G401 (cell line): ENCODE measurements around the gene STAT4. TPM values are rescaled to one million over a fixed set of nuclear protein-coding genes. Genes with fewer than 3 reads are reported as not detected.

ENCODE experiments used
- DNase-seq: peaks from one replicate; pipeline ENCODE4 v3.0.0-alpha.2; 2015; ENCODE audit warnings: low spot score
- in situ Hi-C: cut with HindIII; loops from 2 replicates; pipeline ENCODE4 v1.10.0; 2016; ENCODE audit warnings: low sequenced_read_pairs, mixed read lengths
- total RNA-seq: library from RNA; depleted of rRNA; stranded (reverse); fragments of >200 nt; shearing (Covaris generic); gene quantifications from 2 replicates; pipeline ENCODE4 v1.2.3, GENCODE V29; 2014; rRNA removed

STAT4 gene, protein sequence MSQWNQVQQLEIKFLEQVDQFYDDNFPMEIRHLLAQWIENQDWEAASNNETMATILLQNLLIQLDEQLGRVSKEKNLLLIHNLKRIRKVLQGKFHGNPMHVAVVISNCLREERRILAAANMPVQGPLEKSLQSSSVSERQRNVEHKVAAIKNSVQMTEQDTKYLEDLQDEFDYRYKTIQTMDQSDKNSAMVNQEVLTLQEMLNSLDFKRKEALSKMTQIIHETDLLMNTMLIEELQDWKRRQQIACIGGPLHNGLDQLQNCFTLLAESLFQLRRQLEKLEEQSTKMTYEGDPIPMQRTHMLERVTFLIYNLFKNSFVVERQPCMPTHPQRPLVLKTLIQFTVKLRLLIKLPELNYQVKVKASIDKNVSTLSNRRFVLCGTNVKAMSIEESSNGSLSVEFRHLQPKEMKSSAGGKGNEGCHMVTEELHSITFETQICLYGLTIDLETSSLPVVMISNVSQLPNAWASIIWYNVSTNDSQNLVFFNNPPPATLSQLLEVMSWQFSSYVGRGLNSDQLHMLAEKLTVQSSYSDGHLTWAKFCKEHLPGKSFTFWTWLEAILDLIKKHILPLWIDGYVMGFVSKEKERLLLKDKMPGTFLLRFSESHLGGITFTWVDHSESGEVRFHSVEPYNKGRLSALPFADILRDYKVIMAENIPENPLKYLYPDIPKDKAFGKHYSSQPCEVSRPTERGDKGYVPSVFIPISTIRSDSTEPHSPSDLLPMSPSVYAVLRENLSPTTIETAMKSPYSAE
- not detected in 2 replicates for total RNA-seq

DNA sequence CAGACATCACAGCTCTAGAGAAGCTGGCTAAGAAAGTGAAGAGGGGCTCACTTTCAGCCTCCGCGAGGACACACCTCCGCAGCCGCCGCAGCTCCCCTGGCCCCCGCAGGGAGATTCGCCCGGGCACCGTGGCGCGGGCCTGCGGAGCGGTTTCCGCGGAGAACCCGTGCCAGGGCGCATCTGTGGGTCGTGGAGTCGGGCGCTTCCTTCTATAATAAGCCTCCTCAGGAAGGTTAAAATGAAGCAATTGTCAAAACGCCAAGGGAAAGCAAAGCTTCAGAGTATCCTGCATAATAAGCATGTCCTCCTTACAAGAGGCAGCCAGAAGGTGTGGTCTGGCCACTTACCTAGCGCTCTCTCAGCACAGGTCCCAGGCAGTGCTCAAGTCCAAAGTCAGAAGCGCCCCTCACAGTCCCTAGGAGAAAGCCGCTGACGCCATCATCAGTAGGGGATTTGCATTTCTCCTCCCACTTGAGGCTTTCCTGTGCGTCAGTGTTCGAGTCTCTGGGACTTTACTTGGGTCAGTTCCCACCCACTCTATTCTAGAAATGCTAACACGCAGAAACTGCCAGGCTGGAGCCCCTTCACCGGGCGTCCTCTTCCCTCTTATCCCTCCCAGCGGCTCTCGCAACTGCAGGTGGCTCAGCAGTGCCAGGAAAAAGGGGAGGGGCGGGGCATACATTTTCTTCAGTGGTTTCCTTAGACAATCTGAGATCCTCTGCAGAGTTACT is at the start of gene STAT4:
Gene STAT4, minus strand, starts transcription at position 395 of the 731 bp plus-strand sequence. CDS start 2,791 bp downstream, outside the sequence.
- in situ Hi-C loops = no loop called here
- no peak for DNase-seq

DNA sequence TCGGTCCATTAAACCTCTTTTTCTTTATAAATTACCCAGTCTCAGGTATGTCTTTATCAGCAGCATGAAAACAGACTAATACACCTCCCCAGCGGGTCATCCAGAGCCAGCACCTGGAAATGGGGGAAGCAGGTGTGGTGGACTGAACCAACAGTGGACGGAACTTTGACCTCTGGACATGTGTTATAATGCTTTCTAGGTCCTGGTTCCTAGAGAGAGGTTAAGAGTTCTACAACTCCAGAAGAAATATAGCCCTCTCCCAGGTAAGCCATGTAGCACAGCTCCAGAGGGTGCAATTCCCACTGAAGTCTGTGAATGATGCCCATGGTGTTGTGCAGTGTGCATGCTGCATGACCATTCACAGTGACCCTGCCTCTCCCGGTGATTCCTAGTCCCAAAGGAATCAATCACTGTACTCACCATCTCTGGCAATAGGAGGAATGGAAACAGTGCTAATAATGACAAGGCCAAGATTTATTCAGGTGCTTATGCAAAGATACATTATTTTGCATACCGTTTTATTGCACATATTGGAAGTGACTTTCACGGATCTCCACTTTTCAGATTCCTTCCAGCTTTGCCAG is 49.2 kb upstream of the STAT4 start:
- no peak for DNase-seq
- in situ Hi-C loops = no loop called here

DNA sequence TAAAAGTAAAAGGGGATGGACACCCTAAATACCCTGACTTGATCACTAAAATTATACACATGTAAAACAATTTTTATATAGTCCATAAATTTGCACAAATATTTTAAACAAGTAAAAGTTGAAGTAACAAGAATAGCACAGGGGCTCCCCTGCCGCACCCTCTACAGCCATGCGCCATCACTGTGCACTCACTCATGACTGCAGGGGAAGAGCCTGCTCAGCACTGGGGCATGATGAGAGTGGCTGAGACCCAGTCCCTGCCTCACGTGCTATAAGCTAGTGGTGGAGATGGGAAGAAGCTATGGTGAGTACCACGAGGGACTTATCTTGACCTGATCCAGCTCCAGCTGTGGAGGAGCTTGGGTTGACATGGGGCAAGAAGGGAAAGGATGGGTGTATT is 47.5 kb upstream of the STAT4 start:
- DNase-seq = no peak
- in situ Hi-C loops = no loop called here

DNA sequence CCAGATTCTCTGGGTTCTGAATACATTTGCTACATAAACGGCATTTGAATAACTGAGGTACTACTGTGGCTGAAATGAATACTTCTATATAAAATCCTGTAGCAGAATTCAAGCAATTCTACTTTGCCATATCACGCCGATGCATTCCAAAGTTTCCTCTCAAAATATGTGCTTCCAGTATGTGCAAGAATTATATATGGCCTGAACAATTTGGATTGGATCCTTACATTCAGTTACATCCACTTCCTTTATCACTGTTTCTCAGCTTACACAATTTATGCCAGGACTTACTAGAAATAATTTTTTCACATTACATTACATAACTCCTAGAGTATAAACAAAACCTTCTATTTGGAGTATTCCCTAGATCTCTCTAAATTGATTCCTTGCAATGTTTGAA is 46.3 kb upstream of the STAT4 start:
- in situ Hi-C loops = no loop called here
- DNase-seq = no peak

DNA sequence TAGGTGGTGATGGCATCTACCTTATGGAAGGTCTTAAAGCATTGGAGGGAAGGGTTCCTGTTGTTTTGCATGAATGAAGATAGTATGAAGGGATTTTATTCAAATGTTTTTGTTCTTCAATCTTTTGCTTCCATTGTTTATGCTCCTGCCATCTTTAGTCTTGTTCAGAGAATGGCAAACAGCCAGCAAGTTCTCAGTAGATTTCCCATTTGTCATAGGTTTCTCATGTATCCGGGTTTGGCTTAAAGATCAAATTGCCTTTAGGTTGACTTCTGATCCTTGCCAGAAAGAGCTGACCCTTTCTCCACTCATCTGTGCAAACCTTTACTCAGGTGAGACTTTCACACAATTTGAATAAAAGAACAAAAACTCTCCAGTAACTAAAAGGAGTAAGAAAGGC is 44.2 kb upstream of the STAT4 start:
- in situ Hi-C loops = no loop called here
- no peak for DNase-seq

DNA sequence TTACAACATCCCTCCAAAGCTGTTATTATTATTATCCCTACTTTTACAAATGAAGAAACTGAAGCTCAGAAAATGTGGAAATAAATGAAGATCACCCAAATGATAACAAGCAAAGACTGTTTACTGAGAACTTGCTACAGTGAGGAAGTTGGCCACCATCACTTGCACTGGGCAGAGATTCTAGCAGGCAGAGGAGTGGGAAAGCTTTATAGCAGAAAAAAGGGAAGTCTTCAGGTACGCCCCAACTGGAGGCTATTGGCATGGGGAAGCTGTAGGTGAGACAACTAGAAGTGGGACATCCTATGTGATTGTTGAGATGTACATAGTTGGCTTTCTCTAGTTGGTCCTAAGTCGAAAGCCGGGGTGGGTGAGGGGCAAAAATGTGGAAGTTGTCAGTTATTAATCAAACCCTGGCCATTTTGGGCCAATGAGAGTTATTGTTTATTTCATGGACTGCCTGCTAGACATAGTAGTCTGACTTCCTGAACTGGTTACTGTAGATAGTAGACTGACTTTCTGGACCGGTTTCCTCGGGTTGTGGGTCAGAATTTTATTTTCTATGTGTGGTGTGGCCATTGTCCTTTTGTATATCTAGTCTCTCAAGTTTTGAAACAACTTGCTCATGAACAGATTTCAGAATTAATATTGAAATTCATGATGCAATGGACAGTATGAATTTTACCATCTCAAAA is 40.2 kb upstream of the STAT4 start:
- no peak for DNase-seq
- in situ Hi-C loops = no loop called here

DNA sequence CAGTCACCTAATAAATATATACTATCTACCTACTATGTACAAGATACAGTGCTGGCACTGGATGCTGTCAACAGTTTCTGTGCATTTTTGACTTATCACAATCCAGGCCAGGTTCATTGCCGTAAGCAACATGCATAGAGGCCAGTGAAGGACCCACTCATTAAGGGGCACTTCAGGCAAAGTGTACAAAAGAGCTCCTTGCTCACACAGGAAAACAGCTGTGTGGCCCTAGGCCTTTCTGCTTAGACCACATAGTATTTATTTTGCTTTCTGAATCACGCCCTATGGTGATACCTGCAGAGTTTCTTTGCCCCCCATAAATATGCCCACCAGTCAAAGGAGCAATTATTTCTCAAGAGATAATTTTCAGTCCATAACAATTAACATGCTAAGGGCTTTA is 39.6 kb upstream of the STAT4 start:
- no peak for DNase-seq
- in situ Hi-C loops = no loop called here

DNA sequence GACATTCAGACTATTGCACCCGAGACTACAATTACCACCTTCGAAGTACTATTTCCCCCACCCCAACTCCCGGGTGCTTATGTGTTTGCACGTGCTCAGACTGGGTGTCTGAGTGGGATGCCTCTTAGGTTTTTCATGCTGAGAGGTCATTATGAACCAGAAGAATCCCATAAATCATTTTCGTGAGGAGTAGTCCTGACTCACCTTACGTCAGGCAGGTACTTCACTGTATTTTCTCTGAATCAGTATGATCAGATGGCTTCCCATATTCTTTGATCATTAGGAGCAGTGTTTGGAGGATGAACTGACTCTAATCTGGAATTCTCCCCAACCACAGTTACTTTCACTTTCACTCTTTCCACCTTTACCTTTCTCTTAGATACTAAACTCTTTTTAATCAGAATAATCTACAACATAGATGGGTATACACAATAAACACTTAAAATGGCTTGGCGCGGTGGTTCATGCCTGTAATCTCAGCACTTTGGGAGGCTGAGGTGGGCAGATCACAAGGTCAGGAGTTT is 38.4 kb upstream of the STAT4 start:
- no peak for DNase-seq
- in situ Hi-C loops = no loop called here

DNA sequence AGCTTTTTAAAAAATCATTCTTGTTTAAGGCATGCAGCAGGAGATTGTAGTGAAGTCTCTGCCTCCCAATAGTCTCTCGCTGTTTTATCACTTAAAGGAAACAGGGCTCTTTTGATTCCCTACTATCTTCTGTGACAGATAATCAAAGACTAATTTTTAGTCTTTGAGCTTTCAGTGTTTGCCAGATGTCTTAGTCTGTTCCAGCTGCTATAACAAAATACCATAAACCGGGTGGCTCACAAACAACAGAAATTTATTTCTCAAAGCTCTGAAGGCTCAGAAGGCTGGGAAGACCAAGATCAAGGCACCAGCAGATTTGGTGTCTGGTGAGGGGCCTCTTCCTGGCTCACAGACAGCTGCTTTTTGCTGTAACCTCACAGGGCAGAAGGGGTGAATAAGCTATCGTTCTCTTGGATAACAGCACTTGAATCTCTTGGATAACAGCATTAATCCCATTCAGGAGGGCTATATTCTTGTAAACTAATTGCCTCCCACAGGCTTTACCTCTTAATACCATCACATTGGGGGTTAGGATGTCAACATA is 37.8 kb upstream of the STAT4 start:
- no peak for DNase-seq
- in situ Hi-C loops = no loop called here

DNA sequence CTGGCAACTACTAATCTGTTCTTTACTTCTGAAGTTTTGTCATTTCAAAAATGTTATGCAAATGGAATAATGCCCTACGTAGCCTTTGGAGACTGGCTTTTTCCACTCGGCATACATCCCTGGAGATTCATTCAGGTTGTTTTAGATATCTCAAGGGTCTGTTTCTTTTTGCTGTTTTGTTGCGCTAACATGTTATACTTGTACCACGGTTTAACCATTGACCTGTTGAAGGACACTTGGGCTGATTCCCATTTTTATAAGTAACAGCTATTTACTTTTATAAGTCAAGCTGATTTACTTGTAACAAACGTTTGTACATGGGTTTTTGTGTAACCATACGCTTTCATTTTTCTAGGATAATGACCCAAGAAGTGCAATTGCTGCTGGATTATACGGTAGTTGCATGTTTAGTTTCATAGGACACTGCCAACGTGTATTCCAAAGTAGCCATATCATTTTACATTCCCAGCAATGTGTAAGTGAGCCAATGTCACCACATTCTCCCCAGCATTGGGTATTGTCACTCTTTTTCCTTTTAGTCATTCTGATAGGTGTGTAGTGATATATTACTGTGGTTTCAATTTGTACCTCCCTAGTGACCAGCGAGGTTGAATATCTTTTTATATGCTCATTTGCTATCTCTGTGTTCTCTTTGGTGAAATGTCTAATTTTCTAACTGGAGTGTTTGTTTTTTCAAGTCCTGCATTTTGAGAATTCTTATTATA is 36.5 kb upstream of the STAT4 start:
- no peak for DNase-seq
- in situ Hi-C loops = no loop called here

DNA sequence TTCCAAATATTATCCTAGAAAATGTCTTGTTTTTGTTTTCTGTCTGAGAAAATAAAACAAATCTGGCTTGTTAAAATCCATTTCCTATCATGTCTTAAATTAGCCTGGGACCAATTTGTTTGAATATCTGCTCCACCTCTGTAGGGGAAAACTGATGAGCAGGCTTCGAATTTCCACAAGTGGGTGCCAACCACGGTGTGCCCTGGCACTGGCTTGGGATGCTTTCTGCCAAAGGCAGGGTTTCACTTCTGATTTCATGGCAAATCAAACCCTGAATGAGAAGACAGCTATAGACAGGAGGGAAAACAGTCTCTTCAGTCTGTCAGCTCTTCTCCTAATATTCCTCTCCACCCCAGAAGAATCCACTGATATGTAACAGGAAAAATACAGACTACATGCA is 33.7 kb upstream of the STAT4 start:
- in situ Hi-C loops = no loop called here
- DNase-seq = no peak

DNA sequence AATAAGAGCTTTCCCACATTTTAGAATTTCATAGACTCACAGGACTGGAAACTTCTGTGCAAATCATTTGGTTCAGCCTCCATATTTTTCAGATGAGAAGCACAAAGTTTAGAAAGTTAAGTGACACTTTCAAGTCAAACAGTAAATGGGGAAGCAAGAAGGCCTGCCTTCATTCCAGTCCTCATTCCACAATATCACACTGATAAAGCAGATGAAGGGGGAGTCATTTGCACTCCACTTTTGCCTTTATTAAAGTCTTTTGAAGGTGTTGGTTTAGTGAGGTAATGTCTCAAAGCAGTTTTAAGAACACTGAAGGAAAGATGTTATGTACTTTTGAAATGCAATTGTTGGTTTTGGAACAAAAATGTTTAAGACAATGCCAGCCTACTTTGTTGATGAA is 32.7 kb upstream of the STAT4 start:
- in situ Hi-C loops = no loop called here
- DNase-seq = no peak

DNA sequence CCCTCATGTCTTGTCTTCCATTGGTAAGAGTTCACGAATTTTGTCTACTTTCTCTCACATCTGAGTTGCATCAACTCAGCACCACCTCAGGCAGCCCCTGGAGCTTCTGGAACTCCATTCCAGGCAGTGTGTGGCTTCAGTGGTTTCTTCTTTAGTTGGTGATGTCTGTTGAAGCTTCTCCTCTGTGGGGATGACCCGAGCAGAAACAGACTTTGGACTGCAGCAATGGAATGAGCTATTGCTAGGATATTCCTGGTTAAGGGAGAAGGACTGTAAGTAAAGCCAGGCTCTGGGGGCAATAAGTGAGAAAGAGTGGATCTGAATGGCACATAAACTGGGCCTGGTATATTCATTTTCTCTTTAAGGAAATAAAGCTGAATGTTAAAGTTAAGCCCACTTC is 32.3 kb upstream of the STAT4 start:
- no peak for DNase-seq
- in situ Hi-C loops = no loop called here

DNA sequence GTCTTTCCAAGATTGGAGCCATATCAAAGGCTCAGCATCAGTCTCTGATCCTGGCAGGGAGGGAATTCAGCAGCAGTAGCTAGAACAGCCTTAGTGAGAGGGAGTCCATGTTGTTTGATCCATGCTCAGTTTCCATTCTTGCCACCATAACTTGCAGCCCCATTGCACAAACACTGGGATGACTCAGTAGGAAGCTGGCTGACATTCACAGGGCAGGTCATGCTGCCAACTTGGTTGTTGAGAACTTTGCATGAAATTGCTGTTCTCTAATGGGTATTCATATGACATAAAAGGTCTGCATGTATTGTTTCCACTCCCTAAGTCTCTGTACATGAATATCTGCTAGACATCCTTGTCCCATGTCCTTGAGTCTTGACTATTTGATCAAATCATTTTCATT is 29.9 kb upstream of the STAT4 start:
- in situ Hi-C loops = no loop called here
- no peak for DNase-seq

DNA sequence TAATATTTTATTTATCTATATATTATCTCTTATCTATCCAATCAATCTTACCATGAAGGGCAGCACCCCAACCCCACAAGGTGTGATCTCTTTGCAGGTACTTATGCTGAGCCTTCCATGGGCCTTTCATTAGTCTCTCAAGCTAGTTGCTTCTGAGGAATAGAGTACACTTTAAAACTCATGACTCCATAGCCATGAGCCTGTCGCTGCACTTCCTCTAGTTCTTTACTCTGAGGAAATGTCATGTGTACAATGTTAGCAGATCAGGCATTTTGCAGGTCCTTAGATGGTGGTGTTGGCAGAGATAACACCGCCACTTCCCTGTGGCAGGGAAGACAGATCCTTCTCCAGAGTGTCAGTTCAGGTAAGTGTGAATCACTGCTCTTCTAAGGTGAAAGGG is 29.5 kb upstream of the STAT4 start:
- in situ Hi-C loops = no loop called here
- no peak for DNase-seq

DNA sequence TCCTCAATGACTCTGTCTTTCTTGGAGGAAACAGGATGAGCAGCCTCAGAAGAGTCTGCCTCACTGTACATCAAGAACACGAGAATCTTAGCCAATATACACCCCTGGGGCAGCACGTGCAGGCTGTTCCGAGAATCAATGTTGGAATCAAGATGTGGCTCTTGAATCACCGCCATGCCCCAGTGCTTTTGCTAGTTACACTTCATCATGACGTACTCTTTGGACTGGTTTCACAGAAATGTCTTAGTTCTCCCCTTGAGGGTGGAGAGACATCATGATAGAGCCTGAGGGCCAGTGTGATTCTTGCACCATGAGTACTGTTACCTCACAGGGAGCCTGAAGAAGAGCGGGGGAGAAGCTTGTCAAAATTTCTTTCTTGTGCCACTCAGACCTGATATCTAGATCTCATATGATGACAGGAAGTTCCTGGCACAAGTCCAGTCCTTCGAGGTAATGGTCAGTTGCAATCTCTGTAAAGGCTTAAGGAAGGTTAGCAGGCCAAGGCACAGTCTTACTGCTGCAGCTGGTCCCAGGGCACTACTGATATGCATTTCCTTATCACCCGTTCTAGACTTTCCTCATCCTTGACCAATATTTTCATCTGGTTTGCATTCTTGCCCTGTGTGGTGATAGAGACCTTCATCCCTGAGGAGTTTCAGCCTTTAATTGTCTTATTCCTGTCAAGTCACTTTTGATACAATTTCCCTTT is 28.2 kb upstream of the STAT4 start:
- in situ Hi-C loops = no loop called here
- no peak for DNase-seq
